HFFc6 (cell line): Measurements from ENCODE around the gene TTBK1. TPM values are rescaled to one million over a fixed set of nuclear protein-coding genes. Genes with fewer than 3 reads are reported as not detected.

ENCODE experiments used
- DNase-seq: peaks from one replicate; pipeline ENCODE4 v3.0.0-alpha.2; 2018
- H3K27ac Mint-ChIP-seq: 2 replicates; pipeline ENCODE4 v1.8.0; 2020; ENCODE audit warnings: mild to moderate bottlenecking, mixed read lengths
- H3K27me3 Mint-ChIP-seq: 2 replicates; pipeline ENCODE4 v1.8.0; 2021; ENCODE audit warnings: mild to moderate bottlenecking, moderate library complexity, mixed read lengths; ENCODE audit not compliant: insufficient read depth
- H3K36me3 Mint-ChIP-seq: 2 replicates; pipeline ENCODE4 v1.8.0; 2021; ENCODE audit warnings: low read depth, mixed read lengths
- H3K4me1 Mint-ChIP-seq: 2 replicates; pipeline ENCODE4 v1.8.0; 2020; ENCODE audit warnings: low read depth, mixed read lengths
- H3K4me3 Mint-ChIP-seq: 2 replicates; pipeline ENCODE4 v1.8.0; 2020; ENCODE audit warnings: mild to moderate bottlenecking, moderate library complexity, mixed read lengths
- H3K9me3 Mint-ChIP-seq: 2 replicates; pipeline ENCODE4 v1.8.0; 2020; ENCODE audit warnings: mild to moderate bottlenecking, mixed read lengths
- CTCF ChIP-seq: fragments of 200-600 bp; sonication (generic); IDR thresholded peaks from 2 replicates; pipeline ENCODE4 v1.5.0; 2021; ENCODE audit warnings: antibody characterized with exemption, mild to moderate bottlenecking
- total RNA-seq, 6 experiments: library from RNA; stranded (reverse); fragmentation: NEBNext Ultra II Directional; extraction: Animal tissue kit (Norgen Biotek cat#: 25700); gene quantifications; 2 replicates in 1 of 6; 3 replicates in 5 of 6; pipeline ENCODE4 v1.2.3, GENCODE V29; 2021

Gene TTBK1
- total RNA-seq, 6 experiments from 2014 or later = not detected

DNA sequence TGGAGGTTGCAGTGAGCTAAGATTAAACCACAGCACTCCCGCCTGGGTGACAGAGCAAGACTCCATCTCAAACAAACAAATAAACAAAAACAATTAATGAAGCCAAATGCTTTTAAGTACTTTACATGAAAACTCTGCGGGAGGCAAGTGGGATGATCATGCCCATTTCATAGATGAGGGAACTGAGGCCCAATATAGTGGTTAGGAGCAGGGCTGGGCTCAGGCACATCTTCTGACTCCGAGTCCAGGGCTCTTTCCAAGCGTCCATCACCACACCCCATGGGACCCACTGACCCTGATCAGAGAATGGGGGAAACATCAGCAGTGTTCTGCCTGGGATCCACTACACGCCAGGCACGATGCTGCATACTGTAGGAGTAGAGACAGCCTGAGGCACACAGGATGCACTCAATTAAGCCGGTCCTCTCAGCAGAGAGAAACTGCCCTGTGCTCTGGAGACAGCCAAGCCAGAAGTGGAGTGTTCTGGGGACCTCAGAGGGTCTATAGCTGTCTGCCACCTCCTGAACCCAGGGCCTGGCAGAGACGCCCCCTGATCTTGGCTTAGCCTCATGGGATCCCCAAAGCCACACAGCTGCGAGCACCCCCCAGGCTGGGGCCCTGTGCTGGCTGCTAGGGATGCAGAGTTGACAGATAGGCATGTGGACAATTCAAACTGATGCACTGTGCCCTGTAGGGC, 13.5 kb downstream of the TTBK1 start:
- TF ChIP-seq CTCF = no peak
- H3K36me3 Mint-ChIP-seq = no peaks in the 10 kb centered on the region
- no peak for DNase-seq
- no peak overlapping the region for H3K27ac Mint-ChIP-seq
- H3K4me1 Mint-ChIP-seq = peaks cover 5% of the 10 kb centered on the region
- H3K27me3 Mint-ChIP-seq = peaks cover 14% of the 10 kb centered on the region
- no peaks in the 10 kb centered on the region for H3K9me3 Mint-ChIP-seq
- no peak overlapping the region for H3K4me3 Mint-ChIP-seq

GRCh38 chr6:43257367-43258145, 14.3 kb downstream of the TTBK1 start:
- DNase-seq = no peak
- no peaks in the 10 kb centered on the region for H3K36me3 Mint-ChIP-seq
- no peaks in the 10 kb centered on the region for H3K9me3 Mint-ChIP-seq
- H3K4me3 Mint-ChIP-seq = no peak overlapping the region
- H3K27me3 Mint-ChIP-seq = peaks cover 14% of the 10 kb centered on the region
- no peak overlapping the region for H3K27ac Mint-ChIP-seq
- TF ChIP-seq CTCF = no peak
- H3K4me1 Mint-ChIP-seq = peaks cover 5% of the 10 kb centered on the region

- peaks cover 8% of the 10 kb centered on the region for H3K27me3 Mint-ChIP-seq
- no peaks in the 10 kb centered on the region for H3K36me3 Mint-ChIP-seq
- H3K27ac Mint-ChIP-seq = no peak overlapping the region
- H3K4me3 Mint-ChIP-seq = no peak overlapping the region
- DNase-seq = no peak
- peaks cover 5% of the 10 kb centered on the region for H3K4me1 Mint-ChIP-seq
- TF ChIP-seq CTCF = no peak
- no peaks in the 10 kb centered on the region for H3K9me3 Mint-ChIP-seq
Observed at GRCh38 chr6:43258180-43258579, 14.9 kb downstream of the TTBK1 start.

DNA sequence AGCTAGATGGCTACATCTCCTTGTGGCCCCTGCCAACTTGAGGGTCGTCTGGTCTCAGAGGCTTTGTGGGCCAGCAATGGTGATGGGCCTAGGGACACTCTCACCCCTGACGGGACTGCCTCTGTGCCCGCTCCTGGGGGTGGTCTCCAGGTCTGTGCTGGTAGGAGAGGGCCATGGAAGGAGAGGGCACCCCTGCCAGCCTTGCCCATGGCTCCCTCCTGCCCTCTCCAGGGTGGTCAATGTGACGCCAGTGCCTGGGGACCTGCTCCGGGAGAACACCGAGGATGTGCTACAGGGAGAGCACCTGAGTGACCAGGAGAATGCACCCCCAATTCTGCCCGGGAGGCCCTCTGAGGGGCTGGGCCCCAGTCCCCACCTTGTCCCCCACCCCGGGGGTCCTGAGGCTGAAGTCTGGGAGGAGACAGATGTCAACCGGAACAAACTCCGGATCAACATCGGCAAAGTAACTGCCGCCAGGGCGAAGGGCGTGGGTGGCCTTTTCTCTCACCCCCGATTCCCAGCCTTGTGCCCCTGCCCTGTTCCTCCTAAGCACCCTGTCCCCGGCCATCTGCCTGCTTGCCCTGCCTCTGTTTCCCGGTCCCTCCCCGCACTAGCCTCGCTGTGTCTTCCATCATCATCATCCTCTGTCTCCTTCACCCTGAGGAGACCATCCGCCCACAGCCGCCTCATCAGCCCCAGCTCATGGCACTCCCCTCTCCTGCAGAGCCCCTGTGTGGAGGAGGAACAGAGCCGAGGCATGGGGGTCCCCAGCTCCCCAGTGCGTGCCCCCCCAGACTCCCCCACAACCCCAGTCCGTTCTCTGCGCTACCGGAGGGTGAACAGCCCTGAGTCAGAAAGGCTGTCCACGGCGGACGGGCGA, 15.8 kb downstream of the TTBK1 start:
- Mint-ChIP-seq H3K4me1 (peaks cover 3% of the 10 kb centered on the region), H3K27ac (no peak overlapping the region), H3K4me3 (no peak overlapping the region), H3K9me3 (no peaks in the 10 kb centered on the region), H3K27me3 (peaks cover 8% of the 10 kb centered on the region), H3K36me3 (no peaks in the 10 kb centered on the region)
- TF ChIP-seq CTCF = no peak
- no peak for DNase-seq

DNA sequence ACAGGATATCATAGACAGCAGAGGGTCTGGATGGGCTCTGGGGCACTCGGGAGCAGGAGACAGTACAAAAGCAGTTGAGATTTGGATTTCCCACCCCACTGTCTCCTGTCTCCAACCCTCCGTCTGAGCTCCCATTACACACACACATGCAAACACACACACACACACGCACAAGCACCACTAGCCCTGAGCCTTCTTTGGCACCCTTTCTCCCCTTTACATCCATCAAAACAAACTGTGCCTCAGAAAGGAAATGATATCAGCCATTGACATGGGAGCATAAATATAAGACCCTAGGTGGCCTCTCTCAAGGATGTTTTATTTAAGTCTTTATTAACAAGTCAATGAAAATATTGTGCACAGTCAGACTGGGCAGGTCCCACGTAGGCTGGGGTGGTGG, 17.5 kb downstream of the TTBK1 start:
- DNase-seq = no peak
- Mint-ChIP-seq H3K36me3 (no peaks in the 10 kb centered on the region), H3K4me3 (no peak overlapping the region), H3K27ac (no peak overlapping the region), H3K27me3 (peaks cover 8% of the 10 kb centered on the region), H3K4me1 (no peaks in the 10 kb centered on the region), H3K9me3 (no peaks in the 10 kb centered on the region)
- TF ChIP-seq CTCF = no peak
